B cell (primary cell): ENCODE data around the gene SH3RF3. TPM values are rescaled to one million over a fixed set of nuclear protein-coding genes. Genes with fewer than 3 reads are reported as not detected.

Source experiments
- ATAC-seq: fragments of 200-7000 bp; cut with Tn5 transposase; one replicate; pipeline ENCODE4 v1.10.0; 2021; ENCODE audit warnings: low read depth, mild to moderate bottlenecking, moderate number of reproducible peaks, moderate library complexity
- CTCF ChIA-PET: fragments of 350-600 bp; sonication (Branson Sonifier 250); formaldehyde crosslinking; loops from one replicate; lab custom pipeline; 2021; ENCODE audit warnings: antibody characterized with exemption, inconsistent platforms; lab: Charles Lee
- POLR2A ChIA-PET: fragments of 350-600 bp; sonication (Branson Sonifier 250); formaldehyde crosslinking; loops from one replicate; lab custom pipeline; 2021; ENCODE audit warnings: antibody characterized with exemption; lab: Charles Lee
- DNase-seq: peaks from one replicate; pipeline ENCODE4 v3.0.0; 2013
- H2AFZ ChIP-seq: 2 replicates; pipeline ENCODE4 v1.6.1; 2012; ENCODE audit warnings: mild to moderate bottlenecking, low read depth, low read length; ENCODE audit not compliant: insufficient read depth, poor library complexity, severe bottlenecking
- H3K27ac ChIP-seq, 2 donors: 1 replicate in 1 of 2; 2 replicates in 1 of 2; pipeline ENCODE4 v1.5.1; 2012 to 2013; ENCODE audit warnings: low read length in 2 of 2, mild to moderate bottlenecking in 2 of 2, moderate library complexity in 1 of 2
- H3K27me3 ChIP-seq, 4 experiments: fragments of 200-600 bp in 1 of 4; sonication (generic) in 1 of 4; replicated peaks in 1 of 4; 1 replicate in 2 of 4; 2 replicates in 2 of 4; pipeline versions ENCODE4 v1.6.1 to v1.7.0; 2013 to 2016; ENCODE audit warnings: low read length in 3 of 4, mild to moderate bottlenecking in 2 of 4, mixed read lengths in 1 of 4, moderate library complexity in 1 of 4; ENCODE audit not compliant: insufficient read depth in 4 of 4, control insufficient read depth in 3 of 4; ENCODE audit errors: control extremely low read depth in 1 of 4
- H3K36me3 ChIP-seq, 2 experiments: replicated peaks in 1 of 2; 1 replicate in 1 of 2; 2 replicates in 1 of 2; pipeline versions ENCODE4 v1.6.1 to v1.7.1; 2013; ENCODE audit warnings: low read length in 1 of 2; ENCODE audit not compliant: insufficient read depth in 2 of 2, control insufficient read depth in 1 of 2; ENCODE audit errors: control extremely low read depth in 1 of 2, extremely low read depth in 1 of 2
- H3K4me1 ChIP-seq, 2 donors: fragments of 200-600 bp in 1 of 2; sonication (generic) in 1 of 2; 1 replicate in 1 of 2; 2 replicates in 1 of 2; pipeline versions ENCODE4 v1.5.1 to v1.6.1; 2013 to 2017; ENCODE audit warnings: low read length in 2 of 2; ENCODE audit not compliant: control insufficient read depth in 2 of 2, insufficient read depth in 2 of 2
- H3K4me2 ChIP-seq: replicated peaks from 2 replicates; pipeline ENCODE3; 2012; ENCODE audit warnings: mild to moderate bottlenecking, low read depth, low read length; ENCODE audit not compliant: poor library complexity, severe bottlenecking
- H3K4me3 ChIP-seq, 5 experiments: fragments of 200-600 bp in 1 of 5; sonication (generic) in 1 of 5; 1 replicate in 3 of 5; 2 replicates in 2 of 5; pipeline versions ENCODE4 v1.5.1 to v1.7.0; 2011 to 2016; ENCODE audit warnings: low read length in 4 of 5, mild to moderate bottlenecking in 4 of 5, low read depth in 2 of 5, control low read depth in 1 of 5, moderate library complexity in 1 of 5; ENCODE audit not compliant: insufficient read depth in 1 of 5; ENCODE audit errors: control extremely low read depth in 1 of 5, extremely low read depth in 1 of 5
- H3K79me2 ChIP-seq: fragments of 200-600 bp; sonication (generic); one replicate; pipeline ENCODE4 v1.6.0; 2016; ENCODE audit warnings: low read length; ENCODE audit not compliant: control insufficient read depth, insufficient read depth
- H3K9ac ChIP-seq: fragments of 200-600 bp; sonication (generic); 2 replicates; pipeline ENCODE4 v1.6.1; 2017; ENCODE audit warnings: mild to moderate bottlenecking, low read length, moderate library complexity
- H3K9me3 ChIP-seq, 3 donors: one replicate each; pipeline versions ENCODE4 v1.6.1 to v1.7.1; 2013; ENCODE audit warnings: low read length in 2 of 3; ENCODE audit not compliant: control insufficient read depth in 2 of 3, insufficient read depth in 1 of 3; ENCODE audit errors: control extremely low read depth in 1 of 3
- H4K20me1 ChIP-seq: 2 replicates; pipeline ENCODE4 v1.6.0; 2012; ENCODE audit warnings: mild to moderate bottlenecking, low read length; ENCODE audit not compliant: insufficient read depth, control insufficient read depth, poor library complexity, severe bottlenecking
- H3K27ac Mint-ChIP-seq: one replicate; pipeline ENCODE4 v1.8.0; 2021; ENCODE audit warnings: mixed read lengths
- H3K27me3 Mint-ChIP-seq: one replicate; pipeline ENCODE4 v1.8.0; 2021; ENCODE audit warnings: mixed read lengths
- H3K4me1 Mint-ChIP-seq: one replicate; pipeline ENCODE4 v1.8.0; 2021; ENCODE audit warnings: mixed read lengths
- H3K4me3 Mint-ChIP-seq: one replicate; pipeline ENCODE4 v1.8.0; 2021; ENCODE audit warnings: mixed read lengths
- H3K9me3 Mint-ChIP-seq: one replicate; pipeline ENCODE4 v1.8.0; 2022; ENCODE audit warnings: mixed read lengths; ENCODE audit not compliant: insufficient read depth
- EZH2 ChIP-seq: IDR thresholded peaks from 2 replicates; pipeline ENCODE4 v1.6.1; 2012; ENCODE audit warnings: borderline replicate concordance, low read depth, mild to moderate bottlenecking, moderate library complexity, low read length; ENCODE audit not compliant: insufficient read depth, poor library complexity, severe bottlenecking
- WGBS: methylation state at CpG from one replicate; pipeline ENCODE4 v1.1.5; 2013; ENCODE audit warnings: missing lambda C conversion rate; ENCODE audit not compliant: insufficient coverage; 5-methylcytosine and 5-hydroxymethylcytosine counted together
- intact Hi-C: fragments of 100-400 bp; cut with micrococcal nuclease; formaldehyde crosslinking; loops from one replicate; pipeline ENCODE4 v1.10.0; 2022
- polyA plus RNA-seq: library from polyadenylated mRNA; depleted of rRNA; stranded (reverse); fragments of >200 nt; gene quantifications from 2 replicates; pipeline ENCODE4 v1.2.3, GENCODE V29; 2012
- total RNA-seq, 2 donors: library from RNA; stranded (reverse); fragments of 120-200 nt in 1 of 2; gene quantifications; 1 replicate in 1 of 2; 2 replicates in 1 of 2; pipeline versions ENCODE4 v1.2.3 to v1.2.4, GENCODE V29; 2013 to 2022
- TF ChIP-seq, protein P1 (sequence below): fragments of 200-600 bp; IDR thresholded peaks from one replicate; pipeline ENCODE4 v1.8.0; 2022; ENCODE audit warnings: antibody characterized with exemption, mild to moderate bottlenecking

Gene SH3RF3
- total and polyA plus RNA-seq, 2 donors (not counting 1 experiment from before 2014, with no cell fraction given): 0.07 to 1.2 TPM

DNA sequence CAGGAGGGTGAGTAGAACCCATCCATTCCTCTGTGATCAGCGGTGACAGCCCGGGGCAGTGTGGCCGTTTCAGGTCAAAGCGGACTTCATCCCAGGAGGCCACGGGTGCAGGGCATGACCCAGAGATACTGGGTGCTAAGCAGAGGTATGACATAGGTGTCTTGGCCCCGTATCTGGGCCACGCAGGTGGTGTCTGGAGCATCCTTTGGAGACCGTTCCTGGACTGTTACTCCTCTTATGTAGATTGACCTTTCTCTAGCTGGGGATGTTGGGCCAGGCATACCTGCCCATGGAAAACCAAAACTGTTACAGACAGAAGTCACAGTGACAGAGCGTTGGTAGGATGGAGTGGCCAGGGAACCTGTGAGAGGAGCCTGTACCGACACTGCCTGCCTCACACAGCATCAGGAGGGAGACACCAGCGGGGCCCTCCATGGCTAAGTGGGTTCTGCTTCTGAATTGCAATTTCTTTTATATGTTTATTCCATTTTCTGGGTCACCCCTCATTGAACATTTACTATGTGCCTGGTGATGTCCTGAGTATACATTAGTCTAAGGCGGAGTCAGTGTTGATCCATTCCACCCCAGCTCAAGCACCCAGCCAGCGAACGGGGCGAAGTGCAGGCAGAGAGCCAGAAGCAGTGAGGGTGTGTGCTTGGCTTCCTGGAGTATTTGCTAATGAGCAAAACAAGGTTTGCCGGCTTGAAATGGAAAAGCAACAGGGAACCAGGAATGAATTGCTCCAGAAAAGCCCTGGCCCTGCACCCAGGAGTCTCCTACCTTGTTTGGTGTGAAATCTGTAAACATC, 141.7 kb downstream of the SH3RF3 start:
- 80% methylated on average over 10 of the region's 16 CpGs for WGBS
- ChIA-PET POLR2A (no interaction called here), CTCF (no interaction called here)
- Histone ChIP-seq H3K27me3 (no peaks in the 10 kb centered on the region), H3K79me2 (no peaks in the 10 kb centered on the region), H3K4me1 (no peaks in the 10 kb centered on the region), H3K9me3 (no peaks in the 10 kb centered on the region), H3K4me3 (no peak overlapping the region), H2AFZ (no peak overlapping the region), H3K27ac (no peak overlapping the region), H3K4me2 (no peak overlapping the region), H3K36me3 (no peaks in the 10 kb centered on the region), H3K9ac (no peak overlapping the region), H4K20me1 (no peaks in the 10 kb centered on the region)
- no peak overlapping the region for H3K4me3 Mint-ChIP-seq
- no peak for TF ChIP-seq EZH2
- TF ChIP-seq, protein P1, sequence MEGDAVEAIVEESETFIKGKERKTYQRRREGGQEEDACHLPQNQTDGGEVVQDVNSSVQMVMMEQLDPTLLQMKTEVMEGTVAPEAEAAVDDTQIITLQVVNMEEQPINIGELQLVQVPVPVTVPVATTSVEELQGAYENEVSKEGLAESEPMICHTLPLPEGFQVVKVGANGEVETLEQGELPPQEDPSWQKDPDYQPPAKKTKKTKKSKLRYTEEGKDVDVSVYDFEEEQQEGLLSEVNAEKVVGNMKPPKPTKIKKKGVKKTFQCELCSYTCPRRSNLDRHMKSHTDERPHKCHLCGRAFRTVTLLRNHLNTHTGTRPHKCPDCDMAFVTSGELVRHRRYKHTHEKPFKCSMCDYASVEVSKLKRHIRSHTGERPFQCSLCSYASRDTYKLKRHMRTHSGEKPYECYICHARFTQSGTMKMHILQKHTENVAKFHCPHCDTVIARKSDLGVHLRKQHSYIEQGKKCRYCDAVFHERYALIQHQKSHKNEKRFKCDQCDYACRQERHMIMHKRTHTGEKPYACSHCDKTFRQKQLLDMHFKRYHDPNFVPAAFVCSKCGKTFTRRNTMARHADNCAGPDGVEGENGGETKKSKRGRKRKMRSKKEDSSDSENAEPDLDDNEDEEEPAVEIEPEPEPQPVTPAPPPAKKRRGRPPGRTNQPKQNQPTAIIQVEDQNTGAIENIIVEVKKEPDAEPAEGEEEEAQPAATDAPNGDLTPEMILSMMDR: no peak
- no peaks in the 10 kb centered on the region for H3K9me3 Mint-ChIP-seq
- ATAC-seq (no peak), DNase-seq (no peak)
- intact Hi-C loops: no loop called here
- H3K27me3 Mint-ChIP-seq: no peaks in the 10 kb centered on the region
- H3K27ac Mint-ChIP-seq: no peak overlapping the region
- H3K4me1 Mint-ChIP-seq: no peaks in the 10 kb centered on the region

DNA sequence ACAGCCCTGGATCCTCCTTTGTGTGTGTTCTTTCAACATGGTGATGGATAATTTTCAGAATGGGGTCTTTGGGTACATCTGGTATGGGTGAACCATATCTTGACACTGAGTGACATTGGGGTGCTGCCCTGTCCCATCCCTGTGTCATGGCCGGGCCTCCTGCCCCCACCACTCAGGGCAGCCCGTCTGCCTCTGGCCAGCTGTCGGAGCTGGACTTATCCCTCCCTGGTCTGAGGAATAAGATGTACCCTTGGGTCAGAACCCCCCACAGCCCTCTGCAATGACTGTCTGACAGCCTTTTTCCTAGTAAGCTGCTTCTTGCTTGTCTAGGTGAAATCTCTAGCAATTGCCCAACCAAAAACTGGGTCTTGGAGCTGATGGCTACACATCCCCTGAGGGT, 142.9 kb downstream of the SH3RF3 start:
- TF ChIP-seq, protein P1: no peak
- no peak for TF ChIP-seq EZH2

More for the DNA sequence above, 142.9 kb downstream of the SH3RF3 start:
- no peak overlapping the region for H3K27ac ChIP-seq
- Mint-ChIP-seq H3K27ac (no peak overlapping the region), H3K4me3 (no peak overlapping the region), H3K4me1 (no peaks in the 10 kb centered on the region), H3K27me3 (no peaks in the 10 kb centered on the region), H3K9me3 (no peaks in the 10 kb centered on the region)
- H2AFZ ChIP-seq: no peak overlapping the region
- intact Hi-C loops: no loop called here
- ATAC-seq: no peak
- H4K20me1 ChIP-seq: no peaks in the 10 kb centered on the region
- H3K36me3 ChIP-seq: no peaks in the 10 kb centered on the region
- CTCF ChIA-PET: no interaction called here
- no peak overlapping the region for H3K9ac ChIP-seq
- H3K9me3 ChIP-seq: no peaks in the 10 kb centered on the region
- POLR2A ChIA-PET: no interaction called here
- H3K4me2 ChIP-seq: no peak overlapping the region
- H3K79me2 ChIP-seq: no peaks in the 10 kb centered on the region
- WGBS: 100% methylated on average over 3 of the region's 3 CpGs
- H3K4me3 ChIP-seq: no peak overlapping the region
- DNase-seq: no peak
- H3K27me3 ChIP-seq: no peaks in the 10 kb centered on the region
- H3K4me1 ChIP-seq: no peaks in the 10 kb centered on the region
